Measurements from ENCODE around the gene MYO1G.
"Not testable (repeated sequence)": the region's sequence is repeated elsewhere in the genome, so short reads cannot be mapped to it uniquely, and the experiment has no call there.

The MYO1G gene

DNA sequence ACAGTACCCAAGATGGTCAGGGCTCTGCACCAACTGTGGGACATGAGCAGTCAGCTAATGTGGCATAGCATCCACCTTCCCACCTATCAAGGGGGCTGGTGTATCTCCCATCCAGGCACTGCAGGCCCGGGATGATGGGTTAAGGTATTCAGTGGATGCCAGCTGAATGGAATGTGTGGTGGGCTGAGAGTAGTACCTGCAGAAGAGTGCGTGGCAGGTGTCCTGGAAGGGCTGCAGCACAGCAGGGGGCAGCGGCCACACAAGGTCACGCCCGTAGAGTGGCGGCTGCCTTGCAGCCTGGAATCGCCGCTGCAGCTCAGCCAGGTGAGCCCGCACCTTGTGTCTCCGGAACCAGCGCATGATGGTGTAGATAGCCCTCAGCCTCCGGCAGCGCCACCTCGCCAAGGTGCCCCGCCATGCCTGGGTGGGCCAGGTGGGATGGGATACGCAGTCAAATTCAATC is 13.3 kb downstream of the MYO1G start:
- no peak for DNase-seq

DNA sequence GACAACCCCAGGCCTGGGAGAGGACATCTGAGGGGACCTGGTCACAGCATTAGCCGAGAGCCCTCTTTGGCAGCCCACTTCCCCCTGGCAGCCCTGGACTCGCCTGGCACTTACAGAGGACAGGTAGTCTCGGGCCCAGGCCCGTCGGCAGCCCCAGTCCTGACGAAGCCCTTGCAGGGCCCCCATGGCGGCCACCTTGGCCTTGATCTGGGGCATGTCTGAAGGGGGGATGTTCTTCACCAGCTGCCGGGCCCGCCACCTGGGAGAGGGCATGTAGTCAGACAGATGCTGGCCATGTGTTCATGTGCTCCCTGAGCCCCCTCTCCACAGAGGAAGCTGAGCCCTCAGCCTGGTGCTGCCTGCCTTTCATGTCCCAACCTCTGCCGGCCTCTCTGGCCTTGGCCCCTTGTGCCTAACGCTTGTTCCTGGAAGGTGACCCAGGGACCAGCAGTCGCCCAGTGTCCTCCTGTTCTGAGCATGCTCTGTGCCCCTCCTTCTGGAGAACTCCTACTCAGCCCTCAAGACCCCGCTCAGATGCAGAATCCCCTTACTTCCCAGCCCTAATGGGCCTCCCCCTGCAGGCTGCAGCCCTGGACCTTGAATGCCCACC is 13.9 kb downstream of the MYO1G start:
- no peak for DNase-seq

DNA sequence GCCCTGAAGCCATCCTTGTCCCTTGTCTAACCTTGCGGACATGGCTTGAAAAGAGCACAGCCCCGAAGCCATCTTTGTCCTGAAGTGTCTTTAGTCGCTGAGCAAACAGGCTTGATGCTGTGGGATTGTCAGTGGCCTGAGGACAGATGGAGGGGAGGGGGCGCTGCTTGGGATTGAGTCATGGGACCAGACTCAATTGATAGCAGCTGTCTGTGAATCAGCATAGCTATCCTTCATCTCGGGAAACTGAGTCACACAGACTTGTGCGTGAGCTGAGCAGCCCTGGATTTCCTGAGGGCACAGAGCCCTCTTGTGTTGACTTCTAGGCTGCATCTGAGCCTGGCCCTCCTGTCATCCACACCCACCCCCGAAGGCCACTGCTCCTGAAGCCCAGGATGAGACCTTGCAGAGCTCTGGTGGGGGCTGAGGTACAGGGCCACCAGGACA is 14.4 kb downstream of the MYO1G start:
- DNase-seq, result no peak

DNA sequence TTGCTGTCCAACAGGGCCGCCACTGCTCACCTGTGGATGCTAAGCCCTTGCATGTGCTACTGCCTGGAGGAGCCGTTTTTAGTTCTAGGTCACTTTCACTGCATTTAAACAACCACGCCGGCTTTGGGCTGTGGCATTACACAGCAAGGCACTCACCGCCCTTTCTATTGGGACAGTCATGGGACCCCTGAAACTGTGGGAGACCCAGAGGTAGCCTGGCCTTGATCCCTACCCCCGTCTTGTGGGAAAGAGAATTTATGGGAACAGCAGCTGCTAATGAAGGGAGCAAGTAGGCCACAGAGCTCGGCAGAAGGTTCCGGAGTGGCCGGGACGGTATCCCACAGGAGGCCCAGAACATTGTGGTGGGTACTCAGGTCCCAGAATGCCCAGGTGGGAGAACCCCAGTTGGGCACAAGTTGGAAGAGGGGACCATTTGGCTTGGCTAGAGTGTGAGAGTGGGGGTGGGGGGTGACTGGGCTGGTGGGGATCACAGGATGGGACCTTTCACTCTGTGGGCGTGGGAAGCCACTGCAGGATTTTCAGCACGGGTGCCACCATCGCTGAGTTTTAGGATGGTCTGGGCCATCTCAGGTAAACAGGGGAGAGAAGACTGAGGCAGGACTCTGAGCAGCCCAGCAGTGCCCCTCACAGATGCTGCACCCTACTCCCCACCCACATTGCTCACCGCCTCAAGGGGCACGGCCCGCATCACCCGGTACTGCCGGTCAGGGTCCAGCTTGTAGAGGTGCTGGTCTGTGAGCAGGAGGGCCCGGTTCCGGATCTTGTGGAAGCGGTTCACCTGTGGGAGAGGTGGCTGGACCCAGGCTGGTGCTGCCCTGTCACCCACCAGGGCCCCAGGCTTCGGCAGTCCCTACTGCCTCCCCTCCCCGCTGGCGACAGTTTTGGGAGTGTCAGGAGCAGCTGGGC is 15.2 kb downstream of the MYO1G start:
- no peak for DNase-seq

DNA sequence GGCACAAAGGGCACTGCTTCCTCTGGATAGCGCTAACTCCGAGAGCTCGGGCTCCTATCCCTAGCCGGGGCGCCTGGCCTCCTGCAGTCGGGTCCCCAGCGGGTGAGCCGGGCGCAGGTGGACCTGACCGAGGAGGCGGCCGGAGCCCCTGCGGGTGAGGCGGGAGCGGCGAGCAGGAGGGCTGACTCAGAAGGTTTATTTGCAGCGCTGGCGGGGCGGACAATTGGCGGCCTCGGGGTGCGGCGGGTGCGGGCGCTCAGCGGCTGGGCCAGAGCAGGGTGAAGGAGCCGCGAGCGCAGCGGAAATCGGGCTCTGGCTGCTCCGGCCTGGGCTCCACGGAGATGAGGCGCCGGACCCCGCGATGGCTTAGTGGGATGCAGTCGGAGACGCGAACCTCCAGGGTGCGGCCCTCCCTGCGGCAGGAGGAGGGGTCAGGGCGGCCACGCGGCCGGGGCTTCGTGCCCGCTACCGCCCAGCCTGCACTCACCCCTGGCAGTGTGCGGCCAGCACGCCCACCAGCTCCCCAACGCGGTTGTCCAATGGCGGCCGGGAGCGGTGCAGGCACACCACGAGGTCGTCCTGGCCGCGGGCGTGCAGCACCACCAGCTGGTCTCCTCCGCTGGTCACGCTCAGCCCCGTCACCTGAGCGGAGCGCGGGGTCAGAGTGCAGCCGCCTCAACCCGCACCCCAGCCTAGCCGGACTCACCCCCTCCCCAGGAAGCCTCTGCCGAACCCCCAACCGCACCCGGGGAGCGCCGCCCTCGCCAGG is 16.1 kb downstream of the MYO1G start:
- no peak for DNase-seq

DNA sequence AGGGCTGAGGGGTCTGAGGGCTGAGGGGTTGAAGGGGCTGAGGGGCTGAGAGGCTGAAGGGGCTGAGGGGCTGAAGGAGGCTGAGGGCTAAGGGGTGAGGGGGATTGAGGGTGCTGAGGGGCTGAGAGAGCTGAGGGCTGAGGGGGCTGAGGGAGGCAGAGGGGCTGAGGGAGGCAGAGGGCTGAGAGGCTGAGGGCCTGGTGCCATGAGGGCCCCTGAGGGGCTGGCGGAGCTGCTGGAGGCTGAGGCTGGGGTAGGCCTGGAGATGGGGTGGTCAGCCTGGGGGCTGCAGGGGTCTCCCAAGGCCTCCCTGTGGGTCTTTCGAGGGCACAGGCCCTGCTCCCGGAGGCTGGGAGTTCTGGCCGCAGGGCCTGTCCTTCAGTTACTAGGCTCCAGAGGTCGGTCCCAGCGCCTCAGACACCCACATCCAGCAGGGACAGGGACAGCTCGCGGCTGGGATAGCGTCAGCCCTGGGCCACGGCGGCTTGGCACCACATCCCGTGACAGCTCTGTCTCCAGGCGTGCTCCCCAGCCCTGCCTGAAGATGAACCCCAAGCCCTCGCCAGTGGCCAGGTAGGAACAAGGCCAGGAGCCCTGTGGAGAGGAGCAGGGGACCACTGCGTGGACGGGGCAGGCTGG is 16.9 kb downstream of the MYO1G start:
- DNase-seq, result no peak

DNA sequence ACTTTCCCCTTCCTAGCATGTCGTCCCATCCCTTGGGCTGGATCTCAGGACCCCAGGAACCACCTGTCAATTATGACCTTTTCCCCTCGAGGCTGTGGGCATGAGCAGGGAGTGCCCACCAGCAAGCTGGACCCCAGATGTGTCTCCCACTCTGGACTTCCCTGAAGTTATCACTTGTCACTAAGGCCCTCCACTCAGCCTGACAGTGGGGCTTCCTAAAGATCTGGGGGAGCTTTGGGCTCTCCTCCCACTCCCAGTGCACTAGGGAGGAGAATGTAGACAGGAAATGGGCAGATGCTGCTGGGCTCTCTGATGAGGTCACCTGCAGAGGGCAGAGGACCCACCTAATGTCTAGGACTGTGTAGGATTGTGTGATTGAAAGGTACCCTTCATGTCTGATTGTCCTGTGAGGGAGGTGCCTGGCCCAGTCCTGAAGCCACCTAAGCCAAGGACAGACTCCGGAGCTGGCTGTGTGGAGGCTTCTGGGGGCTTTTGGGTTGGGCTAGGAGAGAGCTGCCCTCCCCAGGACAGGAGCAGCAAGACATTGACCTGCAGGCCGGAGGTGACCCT is 18.7 kb downstream of the MYO1G start:
- DNase-seq, result no peak

DNA sequence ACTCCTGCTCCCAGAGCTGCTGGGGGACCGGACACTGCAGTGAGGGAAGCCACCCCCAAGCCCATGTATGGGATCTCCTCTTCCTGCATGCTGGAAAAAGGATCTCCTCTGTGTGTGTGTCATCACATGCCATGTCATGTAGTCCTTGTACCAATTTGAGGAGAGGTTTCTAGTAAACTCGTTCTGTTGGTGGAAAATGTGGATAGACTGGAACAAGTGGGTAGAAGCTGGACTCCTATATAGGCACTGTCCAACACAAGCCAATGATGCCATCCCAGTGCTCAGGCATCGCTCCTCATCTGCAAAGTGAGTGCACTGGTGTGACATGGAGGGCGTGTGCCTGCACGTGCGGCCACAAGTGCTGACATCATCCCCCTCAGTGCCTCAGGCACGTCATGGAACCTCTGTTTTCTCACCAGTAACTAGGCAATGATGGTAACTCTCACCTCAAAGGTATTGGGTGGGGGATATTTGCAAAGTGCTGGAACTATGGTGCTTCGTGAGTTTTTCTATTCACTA is 19.3 kb downstream of the MYO1G start:
- DNase-seq, result no peak

DNA sequence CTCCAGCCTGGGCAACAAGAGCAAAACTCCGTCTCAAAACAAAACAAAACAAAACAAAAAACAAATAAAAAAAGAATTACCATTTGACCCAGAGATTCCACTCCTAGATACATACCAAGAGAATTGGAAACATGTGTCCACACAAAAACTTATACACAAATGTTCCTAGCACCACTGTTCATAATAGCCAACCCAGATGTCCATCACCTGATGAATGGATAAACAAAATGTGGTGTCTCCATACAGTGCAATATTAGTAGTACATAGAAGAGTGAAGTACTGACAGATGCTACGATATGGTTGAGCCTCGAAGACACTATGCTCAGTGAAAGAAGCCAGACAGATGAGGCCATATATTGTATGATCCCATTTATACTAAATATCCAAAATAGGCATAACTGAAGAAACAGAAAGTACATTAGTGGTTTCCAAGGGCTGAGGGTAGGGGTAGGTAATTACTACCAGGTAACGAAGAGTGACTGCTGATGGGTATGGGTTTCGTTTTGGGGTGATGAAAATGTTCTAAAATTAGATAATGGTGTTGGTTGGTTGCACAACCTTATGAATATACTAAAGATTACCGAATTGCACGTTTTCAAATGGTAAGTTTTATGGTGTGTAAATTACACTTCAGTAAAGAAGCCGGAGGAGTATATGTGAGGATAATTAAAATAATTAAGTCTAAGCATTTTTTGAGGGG is 20.0 kb downstream of the MYO1G start:
- DNase-seq, result no peak

DNA sequence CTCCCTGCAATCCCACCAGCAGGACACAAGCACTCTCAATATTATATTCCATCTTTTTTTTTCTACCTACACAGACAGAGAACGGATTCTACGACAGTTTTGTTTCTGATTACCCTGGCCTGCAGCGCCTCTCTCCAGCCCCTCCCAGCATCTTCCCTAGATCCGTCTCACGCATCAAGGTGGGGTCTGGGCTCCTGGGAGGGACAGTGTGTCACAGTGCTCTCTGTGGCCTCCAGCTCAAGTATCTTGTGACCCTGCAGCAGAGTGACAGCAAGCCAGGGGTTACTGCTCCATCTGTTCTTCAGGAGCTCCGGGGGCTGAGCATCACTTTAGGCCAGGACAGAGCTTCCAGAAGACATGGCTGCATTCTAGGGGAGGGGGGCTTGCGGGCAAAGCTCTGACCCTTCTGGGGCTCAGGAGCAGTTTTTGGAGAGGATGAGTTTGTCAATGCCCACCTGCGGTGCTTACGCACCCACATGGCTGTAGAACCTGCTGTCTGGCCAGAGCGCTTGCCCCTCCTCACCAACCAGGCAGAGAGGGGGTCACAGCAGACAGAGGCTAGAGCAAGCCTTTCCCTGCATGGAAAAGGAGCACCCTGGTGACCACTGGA is 22.6 kb downstream of the MYO1G start:
- no peak for DNase-seq

DNA sequence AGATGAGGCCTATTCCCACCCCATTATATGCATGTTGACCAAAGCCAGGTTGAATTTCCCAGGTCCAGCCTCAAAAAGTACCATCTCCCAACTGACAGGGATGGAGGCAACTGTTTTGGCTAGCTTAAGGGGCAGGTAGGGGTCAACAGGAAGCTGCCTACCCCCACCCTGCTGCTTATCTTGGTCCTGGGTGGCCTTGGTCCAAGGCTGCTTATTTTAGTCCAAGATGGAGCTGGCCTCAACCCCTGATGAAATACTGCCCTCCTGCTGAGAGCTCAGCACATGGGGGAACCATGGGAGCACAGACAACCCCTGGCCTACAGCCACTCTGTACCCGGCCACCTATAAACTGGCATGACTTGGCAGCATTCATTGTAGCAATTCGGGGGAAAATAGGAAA is 23.1 kb downstream of the MYO1G start:
- no peak for DNase-seq

DNA sequence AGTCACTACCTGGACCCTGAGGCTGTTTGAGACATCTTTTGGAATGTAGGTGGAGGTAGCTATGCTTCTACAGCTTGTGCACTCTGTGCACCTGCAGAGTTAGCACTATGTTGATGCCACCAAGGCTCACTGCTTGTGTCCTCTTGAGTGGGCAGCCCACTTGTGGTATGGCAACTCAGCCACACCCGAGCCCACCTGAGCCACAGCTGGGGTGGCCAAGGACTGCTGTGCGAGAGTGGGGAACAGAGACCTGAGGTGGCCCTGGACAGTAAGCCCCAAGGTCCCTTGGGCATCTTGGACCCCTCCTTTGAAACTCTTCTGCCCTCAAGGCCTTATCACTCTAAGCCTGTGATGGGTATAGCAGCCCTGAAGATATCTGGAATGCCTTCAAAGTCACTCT is 25.7 kb downstream of the MYO1G start:
- DNase-seq, result no peak

DNA sequence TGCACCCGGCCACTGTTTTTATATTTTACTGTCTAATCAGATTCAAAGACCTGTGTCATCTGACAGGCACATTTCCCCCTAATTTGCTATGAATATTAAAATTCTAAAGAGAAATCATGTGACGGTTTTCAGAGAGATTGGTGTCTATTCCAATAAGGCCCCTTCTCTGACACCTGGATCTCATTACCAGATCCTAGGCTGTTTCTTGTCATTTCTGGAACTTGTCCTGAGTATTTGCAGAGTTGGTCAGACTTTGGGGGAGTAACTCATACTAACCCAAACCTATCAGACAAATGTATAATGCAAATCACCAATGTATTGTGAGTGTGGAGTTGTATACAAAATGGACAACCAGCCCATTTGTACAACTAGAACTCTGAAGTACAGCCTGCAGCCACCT is 29.5 kb downstream of the MYO1G start:
- no peak for DNase-seq

DNA sequence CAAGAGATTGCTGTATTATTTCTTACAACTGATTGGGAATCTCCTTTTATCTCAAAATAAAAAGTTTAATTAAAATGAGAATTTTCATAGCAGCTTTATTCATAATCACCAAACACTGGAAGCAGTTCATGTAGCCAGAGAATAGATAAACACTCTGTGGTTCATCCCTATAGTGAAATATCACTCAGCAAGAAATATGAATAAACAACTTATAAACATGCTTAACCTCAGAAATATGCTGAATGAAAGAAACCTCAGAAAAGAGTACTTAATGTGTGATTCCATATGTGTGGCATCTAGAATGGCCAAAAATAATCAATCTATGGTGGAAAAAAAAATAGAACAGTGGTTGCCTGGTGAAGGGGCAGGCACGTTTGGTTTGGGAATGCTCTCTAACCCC is 33.3 kb downstream of the MYO1G start:
- DNase-seq, result no peak

DNA sequence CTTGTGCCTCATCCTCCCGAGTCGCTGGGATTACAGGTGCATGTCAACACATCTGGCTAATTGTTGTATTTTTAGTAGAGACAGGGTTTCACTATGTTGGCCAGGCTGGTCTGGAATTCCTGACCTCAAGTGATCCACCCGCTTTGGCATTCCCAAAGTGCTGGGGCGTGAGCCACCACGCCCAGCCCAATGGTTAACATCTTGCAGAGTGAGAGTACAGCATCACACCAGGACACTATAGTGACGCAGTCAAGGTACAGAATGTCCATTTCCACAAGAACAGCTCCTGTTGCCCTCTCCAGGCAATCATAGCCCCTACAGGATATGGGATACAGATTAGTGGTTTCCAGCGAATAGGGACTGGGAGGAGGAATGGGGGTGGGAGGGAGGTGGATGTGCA is 34.0 kb downstream of the MYO1G start:
- no peak for DNase-seq

DNA sequence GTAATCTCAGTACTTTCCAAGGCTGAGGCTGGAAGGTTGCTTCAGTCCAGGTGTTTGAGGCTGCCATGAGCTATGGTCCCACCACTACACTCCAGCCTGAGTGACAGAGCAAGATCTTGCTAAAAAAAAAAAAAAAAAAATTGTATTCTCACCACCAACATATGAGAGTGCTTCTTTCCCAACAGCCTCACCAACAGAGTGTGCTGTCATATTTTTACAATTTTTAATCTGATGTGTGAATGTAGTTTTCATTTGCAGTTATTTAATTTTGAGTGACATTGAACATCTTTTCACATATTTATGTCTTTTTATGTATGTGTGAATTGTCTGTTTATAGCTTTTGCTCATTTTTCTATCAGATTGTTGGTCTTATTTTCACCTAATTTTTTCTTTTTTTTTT is 35.2 kb downstream of the MYO1G start:
- no peak for DNase-seq

DNA sequence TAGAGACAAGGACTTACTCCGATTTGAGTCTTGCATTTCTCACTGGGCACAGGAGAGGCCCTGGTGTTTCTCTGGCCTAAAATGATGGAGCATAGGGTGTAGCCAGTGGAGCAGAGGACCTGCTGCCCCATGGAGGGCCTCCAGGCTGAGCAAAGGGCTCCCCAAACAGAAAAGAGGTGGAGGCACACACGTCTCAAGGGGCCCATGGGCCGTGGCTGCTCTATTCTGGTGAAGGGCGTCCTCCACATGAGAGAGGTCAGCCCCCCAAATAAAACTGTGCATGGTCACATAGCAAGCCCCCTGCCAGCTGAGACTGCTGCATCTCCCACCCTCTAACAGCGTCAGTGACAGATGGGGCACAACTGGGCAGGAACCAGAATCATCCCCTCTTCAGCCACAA is 41.4 kb downstream of the MYO1G start:
- DNase-seq, result no peak

DNA sequence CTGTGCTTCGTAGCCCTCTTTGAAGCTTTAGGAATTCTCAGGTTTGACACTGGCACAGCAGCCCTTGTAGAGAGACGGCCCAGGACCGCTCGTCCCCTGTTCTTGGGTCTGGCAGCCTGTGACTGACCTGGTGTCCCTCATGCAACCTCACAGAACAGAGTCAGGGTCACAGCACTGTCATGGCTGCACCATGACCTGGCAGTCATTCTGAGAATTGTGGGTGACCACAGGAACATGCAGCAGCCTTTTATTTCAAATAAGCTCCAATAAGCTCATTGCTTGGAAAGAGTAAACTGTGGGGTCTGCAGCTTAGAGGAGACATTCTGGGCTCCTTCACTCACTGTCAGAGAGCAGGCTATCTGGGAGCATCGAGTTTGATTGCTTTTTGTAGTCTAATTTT is 42.5 kb downstream of the MYO1G start:
- no peak for DNase-seq

DNA sequence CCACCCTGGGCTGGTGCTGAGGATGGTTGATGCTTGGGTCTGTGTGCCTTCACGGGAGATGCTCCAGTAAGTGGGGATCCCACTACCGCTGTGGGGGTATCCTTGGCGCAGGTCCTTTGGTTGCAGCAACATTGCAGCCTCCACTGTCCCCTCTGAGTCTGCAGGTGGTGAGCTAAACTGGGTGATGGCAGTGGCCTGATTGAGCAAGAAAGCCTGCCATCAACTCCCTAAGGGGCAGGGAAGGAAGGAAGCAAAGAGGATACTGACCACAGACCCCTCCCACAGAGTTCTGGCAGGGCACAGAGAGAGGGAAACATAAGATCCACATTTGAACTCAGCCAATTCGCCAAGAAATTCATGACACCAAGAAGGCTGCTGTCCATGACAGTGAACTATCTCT is 43.2 kb downstream of the MYO1G start:
- DNase-seq, result no peak

DNA sequence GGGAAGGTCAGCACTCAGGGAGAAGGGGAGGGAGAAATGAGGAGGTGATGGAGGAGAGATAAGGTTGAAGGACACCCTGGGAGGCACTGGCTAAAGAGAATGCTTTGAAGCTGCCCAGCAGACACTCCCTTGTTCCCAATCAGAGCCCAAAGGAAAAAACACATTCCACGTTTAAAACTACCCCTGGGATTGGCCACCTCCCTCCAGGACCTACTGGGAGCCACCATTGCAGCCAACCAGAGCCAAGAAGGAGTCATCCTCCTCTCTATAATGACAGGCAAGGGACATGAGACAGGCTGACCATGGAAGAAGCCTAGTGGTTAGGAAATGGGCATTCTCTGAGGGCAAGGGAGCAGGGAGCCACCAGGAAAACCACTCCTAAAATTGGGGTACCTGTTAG is 43.8 kb downstream of the MYO1G start:
- DNase-seq, result no peak

DNA sequence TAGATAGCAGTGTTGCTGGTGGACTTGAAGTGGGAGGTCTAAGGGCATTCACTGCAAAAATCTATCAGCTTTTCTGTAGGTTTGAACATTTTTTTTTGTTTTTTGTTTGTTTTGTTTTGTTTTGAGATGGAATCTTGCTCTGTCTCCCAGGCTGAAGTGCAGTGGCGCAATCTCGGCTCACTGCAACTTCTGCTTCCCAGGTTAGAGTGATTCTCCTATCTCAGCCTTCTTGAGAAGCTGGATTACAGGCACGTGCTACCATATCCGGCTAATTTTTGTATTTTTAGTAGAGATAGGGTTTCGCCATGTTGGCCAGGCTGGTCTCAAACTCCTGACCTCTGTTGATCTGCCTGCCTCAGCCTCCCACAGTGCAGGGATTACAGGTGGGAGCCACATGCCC is 44.3 kb downstream of the MYO1G start:
- not testable (repeated sequence) for DNase-seq
